ENCODE data around the gene C1GALT1C1.
"Not testable (repeated sequence)": the region's sequence is repeated elsewhere in the genome, so short reads cannot be mapped to it uniquely, and the experiment has no call there.

Gene C1GALT1C1

GRCh38 chrX:120629667-120630537, at the start of gene C1GALT1C1:
C1GALT1C1 (minus strand) TSS chrX:120630054; CDS start chrX:120627166, 2,888 bp downstream.
- peak; percentile 90 for DNase-seq

- no peak for DNase-seq
Measured at GRCh38 chrX:120677004-120677652, 47.3 kb upstream of the C1GALT1C1 start.

- DNase-seq = no peak
Measured at GRCh38 chrX:120672841-120673530, 43.1 kb upstream of the C1GALT1C1 start.

- DNase-seq = no peak
Measured at GRCh38 chrX:120672389-120672788, 42.5 kb upstream of the C1GALT1C1 start.

GRCh38 chrX:120671963-120672362, 42.1 kb upstream of the C1GALT1C1 start:
- DNase-seq = no peak

GRCh38 chrX:120668357-120668756, 38.5 kb upstream of the C1GALT1C1 start:
- DNase-seq = no peak

- not testable (repeated sequence) for DNase-seq
Measured at GRCh38 chrX:120664535-120664934, 34.7 kb upstream of the C1GALT1C1 start.

- DNase-seq = no peak
Measured at GRCh38 chrX:120664081-120664480, 34.2 kb upstream of the C1GALT1C1 start.

GRCh38 chrX:120662662-120663061, 32.8 kb upstream of the C1GALT1C1 start:
- DNase-seq = no peak

GRCh38 chrX:120660637-120661036, 30.8 kb upstream of the C1GALT1C1 start:
- DNase-seq = no peak

GRCh38 chrX:120653000-120653399, 23.1 kb upstream of the C1GALT1C1 start:
- no peak for DNase-seq

- not testable (repeated sequence) for DNase-seq
Measured at GRCh38 chrX:120652256-120652655, 22.4 kb upstream of the C1GALT1C1 start.

GRCh38 chrX:120647127-120647526, 17.3 kb upstream of the C1GALT1C1 start:
- DNase-seq = no peak

GRCh38 chrX:120642871-120643270, 13.0 kb upstream of the C1GALT1C1 start:
- no peak for DNase-seq

- no peak for DNase-seq
Measured at GRCh38 chrX:120638619-120639018, 8.8 kb upstream of the C1GALT1C1 start.

GRCh38 chrX:120625371-120625770, 4.5 kb downstream of the C1GALT1C1 start:
- no peak for DNase-seq

GRCh38 chrX:120617996-120618630, 11.7 kb downstream of the C1GALT1C1 start:
- no peak for DNase-seq

GRCh38 chrX:120614816-120615215, 15.0 kb downstream of the C1GALT1C1 start:
- DNase-seq = no peak

- no peak for DNase-seq
Measured at GRCh38 chrX:120612086-120612485, 17.8 kb downstream of the C1GALT1C1 start.

GRCh38 chrX:120604361-120604782, 25.5 kb downstream of the C1GALT1C1 start:
- no peak for DNase-seq

GRCh38 chrX:120603707-120604360, 26.0 kb downstream of the C1GALT1C1 start, which contains the start of gene MCTS1:
MCTS1 (plus strand) TSS chrX:120604101; CDS start chrX:120604237, 136 bp downstream.
- DNase-seq = peak; percentile 85

- no peak for DNase-seq
Measured at GRCh38 chrX:120585702-120586101, 44.2 kb downstream of the C1GALT1C1 start.
